K562 (cell line): Measurements from ENCODE around the gene PCDH1. TPM values are rescaled to one million over a fixed set of nuclear protein-coding genes. Genes with fewer than 3 reads are reported as not detected.

Experiments used
- ATAC-seq: fragments of 200-7000 bp; cut with Tn5 transposase; 3 replicates; pipeline ENCODE4 v1.9.1; 2020; ENCODE audit warnings: moderate library complexity
- BruUV-seq: library from RNA; stranded (reverse); fragments of 400-500 nt; replicated peaks from 2 replicates; lab custom pipeline; 2021; lab: Mats Ljungman, UMichigan
- CTCF ChIA-PET: fragments of 300-600 bp; formaldehyde crosslinking; extraction: SDS; loops from one replicate; lab custom pipeline; 2021; ENCODE audit warnings: low intra/inter-chr PET ratio; lab: Yijun Ruan, JAX
- POLR2A ChIA-PET: fragments of 300-600, 350-650 bp; sonication (Branson Sonifier 250); formaldehyde crosslinking; extraction: SDS; loops from one replicate; lab custom pipeline; 2021; ENCODE audit warnings: antibody characterized with exemption, inconsistent platforms; lab: Yijun Ruan, JAX
- DNase-seq, 4 experiments: peaks; one replicate each; pipeline versions ENCODE4 v3.0.0 to v3.0.0-alpha.2; 2011 to 2018; ENCODE audit warnings: low spot score in 3 of 4, mixed read lengths in 3 of 4; ENCODE audit errors: extremely low read depth in 1 of 4
- FAIRE-seq: peaks from 2 replicates; lab custom pipeline; 2011; peaks lifted over from hg19 to GRCh38; lab: Jason Lieb, UNC
- H2AFZ ChIP-seq: 2 replicates; pipeline ENCODE4 v1.6.0; 2011; ENCODE audit warnings: low read depth, low read length, control low read depth, inconsistent platforms
- H3K27ac ChIP-seq: fragments of 200-600 bp; 3 replicates; pipeline ENCODE4 v1.8.0; 2011; ENCODE audit warnings: low read depth, mild to moderate bottlenecking, control low read depth, inconsistent platforms, low read length, moderate library complexity, mixed read lengths; ENCODE audit errors: extremely low read depth
- H3K27me3 ChIP-seq, 2 experiments: fragments of 300-600 bp in 1 of 2; 2 replicates in 1 of 2; 3 replicates in 1 of 2; pipeline versions ENCODE4 v1.6.0 to v1.8.0; 2011; ENCODE audit warnings: inconsistent platforms in 2 of 2, low read length in 2 of 2, mild to moderate bottlenecking in 1 of 2, mixed read lengths in 1 of 2, moderate library complexity in 1 of 2; ENCODE audit not compliant: control insufficient read depth in 2 of 2, insufficient read depth in 2 of 2
- H3K36me3 ChIP-seq: fragments of 300-600 bp; 3 replicates; pipeline ENCODE4 v1.8.0; 2011; ENCODE audit warnings: mild to moderate bottlenecking, low read length, inconsistent platforms; ENCODE audit not compliant: control insufficient read depth, insufficient read depth
- H3K4me1 ChIP-seq, 2 experiments: fragments of 200-600 bp in 1 of 2; replicated peaks in 1 of 2; 2 replicates in 1 of 2; 3 replicates in 1 of 2; pipeline versions ENCODE4 v1.5.1 to v1.8.0; 2011; ENCODE audit warnings: inconsistent platforms in 2 of 2, low read length in 2 of 2, mild to moderate bottlenecking in 1 of 2, mixed read lengths in 1 of 2, moderate library complexity in 1 of 2; ENCODE audit not compliant: control insufficient read depth in 2 of 2, insufficient read depth in 2 of 2
- H3K4me2 ChIP-seq: 2 replicates; pipeline ENCODE4 v1.6.1; 2011; ENCODE audit warnings: low read length, control low read depth, inconsistent platforms, mixed read lengths; ENCODE audit not compliant: insufficient read depth
- H3K4me3 ChIP-seq: fragments of 200-600 bp; sonication (generic), shearing (Covaris generic); 2 replicates; pipeline ENCODE4 v1.5.1; 2016; ENCODE audit warnings: control low read depth, inconsistent platforms
- H3K79me2 ChIP-seq: fragments of 200-600 bp; 3 replicates; pipeline ENCODE4 v1.8.0; 2011; ENCODE audit warnings: low read length, inconsistent platforms; ENCODE audit not compliant: control insufficient read depth, insufficient read depth
- H3K9ac ChIP-seq, 2 experiments: 2 replicates each; pipeline versions ENCODE4 v1.6.0 to v1.6.1; 2011; ENCODE audit warnings: low read depth in 2 of 2, low read length in 2 of 2, control low read depth in 1 of 2, inconsistent platforms in 1 of 2, mild to moderate bottlenecking in 1 of 2, mixed read lengths in 1 of 2; ENCODE audit not compliant: insufficient read depth in 1 of 2
- H3K9me1 ChIP-seq: one replicate; pipeline ENCODE4 v1.6.0; 2011; ENCODE audit warnings: inconsistent platforms, mild to moderate bottlenecking, low read length, moderate library complexity; ENCODE audit not compliant: control insufficient read depth, insufficient read depth
- H3K9me3 ChIP-seq: replicated peaks from 2 replicates; pipeline ENCODE4 v1.5.1; 2011; ENCODE audit warnings: low read depth, low read length, inconsistent platforms; ENCODE audit not compliant: control insufficient read depth, insufficient read depth
- H4K20me1 ChIP-seq: replicated peaks from 2 replicates; pipeline ENCODE4 v1.6.1; 2011; ENCODE audit warnings: low read length, inconsistent platforms, mixed read lengths; ENCODE audit not compliant: control insufficient read depth, insufficient read depth
- BRD4 ChIP-seq: fragments of 200-600 bp; sonication (generic); IDR thresholded peaks from 2 replicates; pipeline ENCODE4 v1.6.1; 2017; ENCODE audit warnings: inconsistent platforms
- TEAD1 ChIP-seq, 2 experiments: fragments of 450-650 bp in 1 of 2; sonication (generic) in 1 of 2; formaldehyde crosslinking; IDR thresholded peaks; 2 replicates each; pipeline versions ENCODE4 v1.4.0 to v1.8.0; 2020 to 2022; ENCODE audit warnings: mild to moderate bottlenecking in 2 of 2, missing genetic modification reagents in 1 of 2
- WGBS: fragments of 100-300 bp; shearing (Covaris generic); methylation state at CpG from one replicate; pipeline ENCODE4 v1.1.6; 2016; ENCODE audit warnings: low coverage, mixed read lengths; ENCODE audit not compliant: insufficient coverage; ENCODE audit errors: missing lambda C conversion rate; 5-methylcytosine and 5-hydroxymethylcytosine counted together
- in situ Hi-C: fragments of 300-500 bp; cut with MboI; formaldehyde crosslinking; loops from 4 replicates; pipeline ENCODE4 v1.15.0; 2018; ENCODE audit warnings: inconsistent platforms, mixed read lengths
- intact Hi-C: fragments of 100-400 bp; cut with micrococcal nuclease; formaldehyde crosslinking; loops from 2 replicates; pipeline ENCODE4 v1.14.2; 2022
- polyA plus RNA-seq, 8 experiments: library from polyadenylated mRNA; depleted of rRNA in 4 of 8; stranded (reverse) in 5 of 8; unstranded in 3 of 8; fragments of >200 nt; fragmentation: Nextera tagmentation in 2 of 8; fragmentation: Illumina TruSeq in 1 of 8; extraction: Ambion mirVana in 2 of 8; extraction: Trizol in 1 of 8; gene quantifications; 2 replicates each; pipeline versions ENCODE4 v1.2.1 to v1.2.3, GENCODE V29; 2011 to 2014; ENCODE audit warnings: inconsistent platforms in 1 of 8, missing spikeins in 1 of 8
- total RNA-seq, 7 experiments: library from RNA; depleted of rRNA in 6 of 7; stranded (reverse); fragments of >200 nt in 6 of 7; fragmentation: Illumina TruSeq in 2 of 7; extraction: Trizol in 2 of 7; gene quantifications; 2 replicates each; pipeline versions ENCODE4 v1.2.1 to v1.2.3, GENCODE V29; 2011 to 2021; ENCODE audit warnings: low replicate concordance in 1 of 7
- TF ChIP-seq, protein P1 (sequence below): sonication (generic); formaldehyde crosslinking; IDR thresholded peaks from 2 replicates; pipeline ENCODE4 v1.8.0; 2023; ENCODE audit warnings: mild to moderate bottlenecking, missing genetic modification reagents
- TF ChIP-seq, protein P2 (sequence below), 2 experiments: fragments of 450-650 bp; formaldehyde crosslinking in 1 of 2; IDR thresholded peaks; 2 replicates each; pipeline versions ENCODE4 v1.4.0 to v1.6.1; 2014 to 2020; ENCODE audit warnings: mild to moderate bottlenecking in 2 of 2, borderline replicate concordance in 1 of 2, low read depth in 1 of 2

Gene PCDH1
- total and polyA plus RNA-seq, 9 of the 15 experiments (the other 6 are each of a cell fraction or from before 2014, with no cell fraction given) = 0.11 to 3.6 (median 1.9) TPM; not detected in 1

DNA sequence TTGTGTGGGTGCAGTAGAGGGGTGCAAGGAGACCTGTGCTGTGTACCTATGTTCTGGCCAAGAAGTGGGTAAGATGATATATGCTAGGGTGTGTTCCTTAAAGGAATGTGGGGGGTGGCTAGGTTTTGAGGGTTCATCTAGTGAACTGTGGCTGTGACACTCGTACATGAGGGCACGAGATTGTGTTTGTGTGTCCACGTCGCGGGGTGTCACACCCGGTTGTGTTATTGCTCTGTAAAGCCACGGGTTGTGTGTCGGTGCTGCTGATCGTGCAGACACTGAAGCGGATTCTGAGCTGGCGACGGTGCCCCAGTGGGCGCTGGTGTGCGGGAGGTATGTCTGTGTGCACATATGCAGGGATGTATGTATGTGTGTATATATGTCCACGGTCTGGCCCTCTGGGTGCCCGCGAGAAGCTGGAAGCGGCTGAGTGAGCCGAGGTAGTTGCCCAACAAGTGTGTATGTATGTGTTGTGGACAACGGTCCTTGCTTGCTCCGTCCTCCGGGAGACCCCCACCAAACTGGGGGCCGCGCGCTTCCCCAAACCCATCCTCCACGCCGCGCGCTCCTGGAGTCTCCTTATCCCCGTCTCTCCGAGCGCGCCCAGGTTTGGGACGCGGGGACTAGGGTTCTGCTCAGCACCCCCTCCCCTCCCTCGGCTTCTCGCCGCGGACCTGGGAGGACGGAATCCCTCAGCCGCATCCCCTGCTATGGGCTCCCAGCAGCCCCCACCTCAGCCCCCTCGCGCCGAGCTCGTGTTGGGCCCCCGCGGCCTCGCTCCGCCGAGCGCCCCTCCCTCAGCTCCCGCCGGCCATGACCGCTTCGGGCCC lies 639 bp downstream of the PCDH1 start (continued):
- TF ChIP-seq, protein P1, sequence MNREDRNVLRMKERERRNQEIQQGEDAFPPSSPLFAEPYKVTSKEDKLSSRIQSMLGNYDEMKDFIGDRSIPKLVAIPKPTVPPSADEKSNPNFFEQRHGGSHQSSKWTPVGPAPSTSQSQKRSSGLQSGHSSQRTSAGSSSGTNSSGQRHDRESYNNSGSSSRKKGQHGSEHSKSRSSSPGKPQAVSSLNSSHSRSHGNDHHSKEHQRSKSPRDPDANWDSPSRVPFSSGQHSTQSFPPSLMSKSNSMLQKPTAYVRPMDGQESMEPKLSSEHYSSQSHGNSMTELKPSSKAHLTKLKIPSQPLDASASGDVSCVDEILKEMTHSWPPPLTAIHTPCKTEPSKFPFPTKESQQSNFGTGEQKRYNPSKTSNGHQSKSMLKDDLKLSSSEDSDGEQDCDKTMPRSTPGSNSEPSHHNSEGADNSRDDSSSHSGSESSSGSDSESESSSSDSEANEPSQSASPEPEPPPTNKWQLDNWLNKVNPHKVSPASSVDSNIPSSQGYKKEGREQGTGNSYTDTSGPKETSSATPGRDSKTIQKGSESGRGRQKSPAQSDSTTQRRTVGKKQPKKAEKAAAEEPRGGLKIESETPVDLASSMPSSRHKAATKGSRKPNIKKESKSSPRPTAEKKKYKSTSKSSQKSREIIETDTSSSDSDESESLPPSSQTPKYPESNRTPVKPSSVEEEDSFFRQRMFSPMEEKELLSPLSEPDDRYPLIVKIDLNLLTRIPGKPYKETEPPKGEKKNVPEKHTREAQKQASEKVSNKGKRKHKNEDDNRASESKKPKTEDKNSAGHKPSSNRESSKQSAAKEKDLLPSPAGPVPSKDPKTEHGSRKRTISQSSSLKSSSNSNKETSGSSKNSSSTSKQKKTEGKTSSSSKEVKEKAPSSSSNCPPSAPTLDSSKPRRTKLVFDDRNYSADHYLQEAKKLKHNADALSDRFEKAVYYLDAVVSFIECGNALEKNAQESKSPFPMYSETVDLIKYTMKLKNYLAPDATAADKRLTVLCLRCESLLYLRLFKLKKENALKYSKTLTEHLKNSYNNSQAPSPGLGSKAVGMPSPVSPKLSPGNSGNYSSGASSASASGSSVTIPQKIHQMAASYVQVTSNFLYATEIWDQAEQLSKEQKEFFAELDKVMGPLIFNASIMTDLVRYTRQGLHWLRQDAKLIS (CRISPR knock-in tag) = no peak
- TF ChIP-seq BRD4 (no peak), TEAD1 (CRISPR knock-in tag; IDR thresholded peaks at IDR 0.05) (no peak)

DNA sequence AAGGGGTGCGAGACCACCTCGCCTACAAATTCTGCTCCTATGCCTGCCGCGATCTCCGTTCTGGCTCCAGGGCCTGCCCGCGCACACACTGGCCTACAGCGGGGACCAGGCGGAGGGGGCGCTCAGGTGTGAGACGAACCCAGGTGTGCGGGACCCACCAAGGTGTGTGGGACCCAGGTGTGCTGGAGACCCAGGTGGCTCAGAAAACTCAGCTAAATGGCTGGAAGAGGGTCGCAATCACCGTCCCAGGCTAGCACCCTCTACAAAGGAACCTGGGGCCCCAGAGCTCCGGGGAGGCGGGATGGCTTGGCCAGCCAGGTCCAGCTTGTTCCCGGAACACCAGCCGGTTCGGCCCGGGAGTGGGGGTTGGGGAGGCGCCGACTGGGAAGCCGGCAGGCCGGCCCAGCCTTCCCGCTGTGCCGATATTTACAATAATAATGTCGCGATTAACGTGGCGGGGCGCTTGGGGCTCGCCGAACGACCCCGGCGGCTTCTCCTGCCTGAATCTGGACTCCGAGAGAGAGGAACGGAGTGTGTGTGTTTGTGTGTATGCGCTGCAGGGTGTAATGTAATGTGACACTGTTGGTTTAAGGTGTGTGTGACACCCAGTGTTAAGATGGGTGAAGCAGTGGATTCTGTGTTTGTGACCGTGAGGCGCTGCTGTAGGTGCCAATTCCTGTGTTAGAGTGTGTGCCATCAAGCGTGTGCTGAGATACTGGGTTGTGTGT lies 1.4 kb downstream of the PCDH1 start:
- Histone ChIP-seq H3K9me3 (no peaks in the 10 kb centered on the region), H3K4me1 (peaks cover 32 to 46% of the 10 kb centered on the region in 2 experiments; a peak in 4 of 5 replicates), H3K27ac (peak overlapping the region; percentile 61), H3K9ac (peak overlapping the region; percentile 57 to 88), H3K9me1 (no peaks in the 10 kb centered on the region), H3K4me3 (peak overlapping the region; percentile 49), H3K27me3 (peaks cover 19 to 62% of the 10 kb centered on the region in 2 experiments), H3K36me3 (no peaks in the 10 kb centered on the region), H3K4me2 (peak overlapping the region; percentile 76), H2AFZ (peak overlapping the region; percentile 90), H3K79me2 (no peaks in the 10 kb centered on the region), H4K20me1 (peaks cover 37% of the 10 kb centered on the region)
- in situ Hi-C loops (no loop called here), intact Hi-C loops (loop anchor here (1.0 kb wide), 1 partner anchor 27 kb away; no protein-coding TSS in a partner anchor)
- WGBS = 13% methylated on average over 38 of the region's 42 CpGs
- CTCF ChIA-PET = no interaction called here
- DNase-seq (peak in 1 of 4 experiments; percentile 31), ATAC-seq (no peak), FAIRE-seq (peak; percentile 67)
- POLR2A ChIA-PET = interaction anchor here (0.6 kb wide), 1 partner anchor 10 kb away, joined by 3 read pairs; no protein-coding TSS in a partner anchor
- BruUV-seq = no TSS peak
- 0 out of 2 replicates have a peak, but pooled peaks have one; percentile 33 for TF ChIP-seq BRD4
- TF ChIP-seq, protein P2, sequence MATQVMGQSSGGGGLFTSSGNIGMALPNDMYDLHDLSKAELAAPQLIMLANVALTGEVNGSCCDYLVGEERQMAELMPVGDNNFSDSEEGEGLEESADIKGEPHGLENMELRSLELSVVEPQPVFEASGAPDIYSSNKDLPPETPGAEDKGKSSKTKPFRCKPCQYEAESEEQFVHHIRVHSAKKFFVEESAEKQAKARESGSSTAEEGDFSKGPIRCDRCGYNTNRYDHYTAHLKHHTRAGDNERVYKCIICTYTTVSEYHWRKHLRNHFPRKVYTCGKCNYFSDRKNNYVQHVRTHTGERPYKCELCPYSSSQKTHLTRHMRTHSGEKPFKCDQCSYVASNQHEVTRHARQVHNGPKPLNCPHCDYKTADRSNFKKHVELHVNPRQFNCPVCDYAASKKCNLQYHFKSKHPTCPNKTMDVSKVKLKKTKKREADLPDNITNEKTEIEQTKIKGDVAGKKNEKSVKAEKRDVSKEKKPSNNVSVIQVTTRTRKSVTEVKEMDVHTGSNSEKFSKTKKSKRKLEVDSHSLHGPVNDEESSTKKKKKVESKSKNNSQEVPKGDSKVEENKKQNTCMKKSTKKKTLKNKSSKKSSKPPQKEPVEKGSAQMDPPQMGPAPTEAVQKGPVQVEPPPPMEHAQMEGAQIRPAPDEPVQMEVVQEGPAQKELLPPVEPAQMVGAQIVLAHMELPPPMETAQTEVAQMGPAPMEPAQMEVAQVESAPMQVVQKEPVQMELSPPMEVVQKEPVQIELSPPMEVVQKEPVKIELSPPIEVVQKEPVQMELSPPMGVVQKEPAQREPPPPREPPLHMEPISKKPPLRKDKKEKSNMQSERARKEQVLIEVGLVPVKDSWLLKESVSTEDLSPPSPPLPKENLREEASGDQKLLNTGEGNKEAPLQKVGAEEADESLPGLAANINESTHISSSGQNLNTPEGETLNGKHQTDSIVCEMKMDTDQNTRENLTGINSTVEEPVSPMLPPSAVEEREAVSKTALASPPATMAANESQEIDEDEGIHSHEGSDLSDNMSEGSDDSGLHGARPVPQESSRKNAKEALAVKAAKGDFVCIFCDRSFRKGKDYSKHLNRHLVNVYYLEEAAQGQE (IDR thresholded peaks at IDR 0.05; ENCODE audit: borderline replicate concordance) = peak; percentile 14; the same call in 1 of the 2 replicates
- TF ChIP-seq, protein P2 (CRISPR knock-in tag; IDR thresholded peaks at IDR 0.05; ENCODE audit: low read depth) = no peak
